MM.1S (cell line): Measurements from ENCODE around the gene ADAMTSL2.
"Not testable (repeated sequence)": the region's sequence is repeated elsewhere in the genome, so short reads cannot be mapped to it uniquely, and the experiment has no call there.

Source experiments
- EZH2 ChIP-seq: fragments of 300-600 bp; sonication (generic); optimal IDR thresholded peaks from 2 replicates; pipeline ENCODE3; 2017; ENCODE audit warnings: low read depth, mild to moderate bottlenecking, antibody characterized with exemption, low read length, mixed read lengths
- EZH2phosphoT487 ChIP-seq: fragments of 300-600 bp; sonication (generic); IDR thresholded peaks from 2 replicates; pipeline ENCODE4 v1.6.1; 2018; ENCODE audit warnings: antibody characterized with exemption, low read length
- TF ChIP-seq, protein P1 (sequence below): fragments of 300-600 bp; sonication (generic); IDR thresholded peaks from 2 replicates; pipeline ENCODE4 v1.5.1; 2016; ENCODE audit warnings: antibody characterized with exemption, low read length, mixed read lengths

DNA sequence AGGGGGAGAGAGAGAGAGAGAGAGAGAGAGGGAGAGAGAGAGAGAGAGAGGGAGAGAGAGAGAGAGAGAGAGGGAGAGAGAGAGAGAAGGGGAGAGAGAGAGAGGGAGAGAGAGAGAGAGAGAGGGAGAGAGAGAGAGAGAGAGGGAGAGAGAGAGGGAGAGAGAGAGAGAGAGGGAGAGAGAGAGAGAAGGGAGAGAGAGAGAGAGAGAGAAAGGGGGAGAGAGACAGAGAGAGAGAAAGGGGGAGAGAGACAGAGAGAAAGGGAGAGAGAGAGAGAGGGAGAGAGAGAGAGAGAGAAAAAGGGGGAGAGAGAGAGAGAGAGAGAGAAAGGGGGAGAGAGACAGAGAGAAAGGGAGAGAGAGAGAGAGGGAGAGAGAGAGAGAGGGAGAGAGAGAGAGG is 29.3 kb downstream of the ADAMTSL2 start:
- TF ChIP-seq, protein P1, sequence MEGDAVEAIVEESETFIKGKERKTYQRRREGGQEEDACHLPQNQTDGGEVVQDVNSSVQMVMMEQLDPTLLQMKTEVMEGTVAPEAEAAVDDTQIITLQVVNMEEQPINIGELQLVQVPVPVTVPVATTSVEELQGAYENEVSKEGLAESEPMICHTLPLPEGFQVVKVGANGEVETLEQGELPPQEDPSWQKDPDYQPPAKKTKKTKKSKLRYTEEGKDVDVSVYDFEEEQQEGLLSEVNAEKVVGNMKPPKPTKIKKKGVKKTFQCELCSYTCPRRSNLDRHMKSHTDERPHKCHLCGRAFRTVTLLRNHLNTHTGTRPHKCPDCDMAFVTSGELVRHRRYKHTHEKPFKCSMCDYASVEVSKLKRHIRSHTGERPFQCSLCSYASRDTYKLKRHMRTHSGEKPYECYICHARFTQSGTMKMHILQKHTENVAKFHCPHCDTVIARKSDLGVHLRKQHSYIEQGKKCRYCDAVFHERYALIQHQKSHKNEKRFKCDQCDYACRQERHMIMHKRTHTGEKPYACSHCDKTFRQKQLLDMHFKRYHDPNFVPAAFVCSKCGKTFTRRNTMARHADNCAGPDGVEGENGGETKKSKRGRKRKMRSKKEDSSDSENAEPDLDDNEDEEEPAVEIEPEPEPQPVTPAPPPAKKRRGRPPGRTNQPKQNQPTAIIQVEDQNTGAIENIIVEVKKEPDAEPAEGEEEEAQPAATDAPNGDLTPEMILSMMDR = not testable (repeated sequence)
- not testable (repeated sequence) for TF ChIP-seq EZH2phosphoT487, EZH2
